HG03064 (cell line): ENCODE measurements around the gene ALKBH7.

Source experiments
- ATAC-seq: cut with Tn5 transposase; IDR thresholded peaks from one replicate; pipeline ENCODE4 v1.9.1; 2021; ENCODE audit warnings: low read depth; ENCODE audit not compliant: unreplicated experiment

ALKBH7 gene

GRCh38 chr19:6362351-6362801 lies 10.2 kb upstream of the ALKBH7 start:
- ATAC-seq = no peak

DNA sequence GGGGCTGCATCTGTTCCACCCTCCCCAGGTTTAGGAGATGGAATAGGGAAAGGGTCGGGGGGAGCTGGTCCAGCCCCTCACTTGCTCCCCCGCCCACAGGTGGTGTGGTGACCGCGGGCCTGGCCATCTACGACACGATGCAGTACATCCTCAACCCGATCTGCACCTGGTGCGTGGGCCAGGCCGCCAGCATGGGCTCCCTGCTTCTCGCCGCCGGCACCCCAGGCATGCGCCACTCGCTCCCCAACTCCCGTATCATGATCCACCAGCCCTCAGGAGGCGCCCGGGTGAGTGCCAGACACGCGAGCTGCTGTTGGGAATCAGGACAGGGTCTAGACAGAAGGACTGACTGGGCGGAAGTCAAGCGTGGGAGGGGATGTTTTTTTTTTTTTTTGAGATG lies 8.2 kb upstream of the ALKBH7 start:
- no peak for ATAC-seq

- ATAC-seq = peak; percentile 52
Measured at GRCh38 chr19:6373096-6373812, 660 bp downstream of the ALKBH7 start.

DNA sequence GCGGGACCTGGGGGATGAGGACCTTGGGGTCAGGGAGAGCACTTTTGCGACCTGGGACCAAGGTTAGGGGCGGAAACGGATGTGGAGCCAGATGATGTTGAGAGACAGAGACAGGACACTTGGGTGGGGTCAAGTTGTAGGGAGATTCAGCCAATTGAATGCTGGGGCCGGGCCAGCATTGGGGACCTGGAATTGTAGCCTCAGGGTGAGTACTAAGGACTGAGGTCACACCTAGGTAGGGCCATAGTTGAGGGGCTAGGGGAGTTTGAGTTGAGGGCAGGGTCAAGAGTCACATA lies 1.2 kb downstream of the ALKBH7 start:
- ATAC-seq = no peak

DNA sequence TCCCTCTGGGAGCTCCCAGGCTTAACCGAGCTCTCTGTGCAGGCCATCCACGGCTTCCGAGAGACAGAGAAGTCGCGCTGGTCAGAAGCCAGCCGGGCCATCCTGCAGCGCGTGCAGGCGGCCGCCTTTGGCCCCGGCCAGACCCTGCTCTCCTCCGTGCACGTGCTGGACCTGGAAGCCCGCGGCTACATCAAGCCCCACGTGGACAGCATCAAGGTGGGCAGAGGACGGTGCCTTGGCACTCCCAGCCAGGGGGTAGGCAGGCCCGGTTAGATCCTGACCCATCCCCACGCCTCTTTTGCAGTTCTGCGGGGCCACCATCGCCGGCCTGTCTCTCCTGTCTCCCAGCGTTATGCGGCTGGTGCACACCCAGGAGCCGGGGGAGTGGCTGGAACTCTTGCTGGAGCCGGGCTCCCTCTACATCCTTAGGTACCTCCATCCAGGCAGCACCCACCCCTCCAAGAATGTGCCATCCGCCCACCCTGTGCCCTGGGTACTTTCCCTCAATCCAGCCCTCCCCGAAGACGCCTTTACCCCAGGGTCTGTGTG lies 1.6 kb downstream of the ALKBH7 start:
- no peak for ATAC-seq

- ATAC-seq = no peak
Measured at GRCh38 chr19:6374711-6375410, 2.3 kb downstream of the ALKBH7 start.

GRCh38 chr19:6375411-6376010 lies 2.9 kb downstream of the ALKBH7 start, which contains the start of gene PSPN:
PSPN (minus strand) TSS chr19:6375933; CDS start chr19:6375849, 84 bp downstream.
- no peak for ATAC-seq

DNA sequence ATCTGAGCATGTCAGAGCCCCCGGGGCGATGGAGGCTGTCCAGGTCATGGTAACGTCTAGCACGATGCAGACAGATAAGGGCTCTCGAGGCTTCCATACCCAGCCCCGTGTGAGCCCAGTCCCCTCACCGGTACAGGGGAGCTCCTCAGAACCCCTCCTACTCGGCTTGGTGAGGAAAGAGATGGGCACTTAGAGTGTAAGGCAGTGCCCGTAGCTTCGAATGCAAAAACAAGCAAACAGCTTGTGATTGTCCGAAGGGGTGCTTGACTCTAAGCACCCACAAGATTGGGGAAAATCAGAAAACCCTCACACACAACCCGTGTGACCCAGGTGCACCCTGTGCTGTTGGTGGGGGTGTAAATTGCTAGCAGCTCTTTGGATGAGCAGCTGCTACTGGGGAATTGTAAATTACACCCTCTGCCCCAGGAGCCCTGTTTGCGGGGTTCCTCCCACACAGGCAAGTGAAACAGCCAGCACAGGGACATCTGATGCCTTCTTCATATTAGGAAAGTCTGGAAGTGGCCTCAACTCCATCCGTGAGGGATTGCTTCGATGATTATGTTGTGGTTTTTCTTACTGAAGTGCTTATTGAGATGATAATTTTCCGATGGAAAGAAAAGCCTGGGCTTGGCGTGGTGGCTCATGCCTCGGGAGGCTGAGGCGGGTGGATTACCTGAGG lies 4.1 kb downstream of the ALKBH7 start:
- ATAC-seq = no peak

- ATAC-seq = no peak
Measured at GRCh38 chr19:6378041-6378440, 5.4 kb downstream of the ALKBH7 start.

DNA sequence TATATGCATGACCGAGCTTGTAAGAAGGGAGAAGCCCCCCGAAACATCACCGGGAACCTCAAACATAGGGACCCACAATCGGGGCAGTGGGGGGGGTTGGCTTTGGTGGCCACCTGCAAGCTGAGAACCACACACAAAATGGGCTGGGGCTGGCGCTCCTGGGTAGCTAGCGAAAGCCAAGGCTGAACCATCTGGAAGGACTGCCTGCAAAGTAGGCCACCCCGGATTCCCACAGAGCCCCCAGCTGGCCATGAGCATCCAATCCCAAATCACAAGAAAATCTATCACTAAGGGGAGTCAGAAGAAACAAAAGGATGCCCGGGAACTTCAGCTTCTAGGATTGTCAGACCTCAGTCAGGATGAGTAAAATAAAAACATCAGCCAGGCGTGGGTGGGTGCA lies 5.9 kb downstream of the ALKBH7 start:
- ATAC-seq = no peak

- no peak for ATAC-seq
Measured at GRCh38 chr19:6379744-6380143, 7.2 kb downstream of the ALKBH7 start.

DNA sequence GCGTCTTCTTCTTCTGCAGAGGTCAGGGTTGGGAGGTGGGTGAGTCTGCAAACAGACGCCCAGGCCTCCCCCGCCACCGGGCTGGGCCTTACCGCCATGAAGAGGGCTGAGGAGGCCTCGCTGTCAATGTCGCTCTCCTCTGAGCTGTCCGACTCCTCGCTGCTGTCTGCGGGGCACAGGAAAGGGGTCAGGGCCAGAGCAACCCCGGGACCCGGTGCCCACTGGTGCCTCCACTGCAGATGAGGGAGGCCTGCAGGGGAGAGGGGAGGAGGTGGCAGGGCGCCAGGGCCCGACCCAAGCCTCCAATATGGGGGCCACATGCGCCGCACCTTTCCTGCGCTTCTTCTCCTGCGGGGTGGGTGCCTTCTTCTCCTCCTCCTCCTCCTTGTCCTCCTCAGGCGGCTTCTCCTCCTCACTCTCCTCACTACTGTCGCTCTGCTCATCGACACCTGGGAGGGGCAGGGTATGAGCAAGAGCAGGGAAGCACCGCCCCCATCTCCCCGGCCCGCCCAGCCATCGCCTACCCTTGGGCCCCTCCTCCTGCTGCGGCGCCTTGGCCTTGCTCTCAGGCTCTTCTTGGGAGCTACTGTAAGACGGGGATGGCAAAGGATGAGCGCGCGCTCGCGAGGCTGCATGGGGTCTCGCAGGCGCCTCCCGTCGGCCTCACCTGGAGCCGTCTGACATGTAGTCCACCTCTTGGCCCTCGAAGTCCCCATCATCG lies 8.6 kb downstream of the ALKBH7 start:
- ATAC-seq = no peak

- ATAC-seq = no peak
Measured at GRCh38 chr19:6383188-6383587, 10.6 kb downstream of the ALKBH7 start.

- no peak for ATAC-seq
Measured at GRCh38 chr19:6384381-6384780, 11.8 kb downstream of the ALKBH7 start.

DNA sequence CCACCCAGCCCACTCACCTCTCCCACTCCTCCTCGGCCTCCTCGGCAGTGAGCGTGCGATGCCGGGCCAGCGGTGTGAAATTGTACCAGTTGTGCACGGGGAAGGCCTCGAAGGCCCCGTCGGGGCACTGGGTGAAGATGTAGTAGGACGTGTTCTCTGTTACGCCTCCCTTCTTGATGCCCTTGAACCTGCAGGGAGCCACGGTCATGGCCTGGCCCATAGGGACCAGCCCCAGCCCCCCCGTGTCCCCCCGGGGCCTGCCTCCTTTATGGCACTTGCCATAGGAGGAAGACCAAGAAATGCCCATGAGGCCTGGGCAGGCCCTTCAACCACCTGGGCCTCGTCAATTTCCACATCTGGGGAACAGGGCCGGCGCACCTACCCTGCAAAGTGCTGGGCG lies 14.8 kb downstream of the ALKBH7 start:
- no peak for ATAC-seq

- ATAC-seq = no peak
Measured at GRCh38 chr19:6392221-6393073, 19.9 kb downstream of the ALKBH7 start.

DNA sequence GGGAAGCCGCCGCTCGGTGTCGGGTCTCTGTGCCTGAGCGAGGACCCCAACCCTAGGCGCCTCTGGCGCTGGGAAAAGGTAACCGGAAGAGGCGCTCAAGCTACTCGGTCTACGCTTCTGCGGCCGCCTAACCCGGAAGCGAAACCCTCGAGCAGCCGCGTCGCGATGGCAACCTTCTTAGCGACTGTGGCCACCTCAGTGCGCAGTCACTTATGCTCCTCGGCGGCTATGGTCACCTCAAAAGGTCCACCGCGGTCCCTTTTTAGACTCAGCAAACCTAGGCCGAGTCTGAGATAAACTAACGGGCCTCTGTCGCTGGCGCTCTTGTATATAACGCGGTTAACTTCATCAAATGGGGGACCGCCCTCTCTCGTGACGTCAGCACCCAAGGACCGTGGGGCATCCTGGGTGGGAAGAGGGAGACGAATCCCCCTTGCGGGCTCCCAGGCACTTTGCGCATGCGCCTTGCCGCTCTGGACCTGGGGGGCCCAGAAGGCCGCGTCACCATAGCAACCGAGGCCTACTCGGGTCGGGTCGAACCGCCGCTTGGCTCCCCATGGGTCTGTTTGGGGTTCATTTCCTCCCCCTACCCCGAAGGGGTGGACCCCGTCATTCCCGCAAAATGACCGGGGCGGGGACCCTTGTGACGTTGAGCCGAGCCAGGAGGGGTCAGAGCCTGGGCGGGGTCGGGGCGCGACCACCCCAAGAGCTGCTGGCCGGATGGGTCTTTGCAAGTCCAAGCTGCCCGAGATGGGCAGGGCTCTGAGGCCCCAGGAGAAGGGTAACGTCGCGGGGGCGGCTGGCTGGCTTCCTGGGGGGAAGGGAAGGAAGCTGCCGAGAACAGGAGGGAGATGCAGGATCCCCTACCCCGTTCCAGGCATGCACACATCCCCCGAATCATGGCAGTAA lies 20.7 kb downstream of the ALKBH7 start, which contains the start of gene GTF2F1:
GTF2F1 (minus strand) TSS at position 91 of the 909 bp plus-strand sequence. CDS start 169 bp downstream, outside the sequence.
- ATAC-seq = peak; percentile 78

GRCh38 chr19:6393983-6394412 lies 21.4 kb downstream of the ALKBH7 start:
- ATAC-seq = no peak
